Endothelial cell of umbilical vein (primary cell): ENCODE data around the gene A1BG. TPM values are rescaled to one million over a fixed set of nuclear protein-coding genes. Genes with fewer than 3 reads are reported as not detected.

Source experiments
- BruUV-seq: library from RNA; stranded (reverse); fragments of 400-500 nt; replicated peaks from 2 replicates; lab custom pipeline; 2021; lab: Mats Ljungman, UMichigan
- CTCF ChIA-PET: fragments of 300-600, 350-600 bp; sonication (Branson Sonifier 250); formaldehyde crosslinking; loops from one replicate; lab custom pipeline; 2021; ENCODE audit warnings: antibody characterized with exemption, inconsistent platforms; lab: Charles Lee
- POLR2A ChIA-PET: fragments of 300-600, 350-600 bp; sonication (Branson Sonifier 250); formaldehyde crosslinking; loops from one replicate; lab custom pipeline; 2021; ENCODE audit warnings: antibody characterized with exemption, inconsistent platforms; lab: Charles Lee
- DNase-seq: peaks from one replicate; pipeline ENCODE4 v3.0.0-alpha.2; 2011; ENCODE audit warnings: low read depth, low spot score
- FAIRE-seq: peaks from 2 replicates; lab custom pipeline; 2011; peaks lifted over from hg19 to GRCh38; lab: Jason Lieb, UNC
- H2AFZ ChIP-seq: 2 replicates; pipeline ENCODE4 v1.6.0; 2012; ENCODE audit warnings: low read depth, low read length, control low read depth, inconsistent platforms
- H3K27ac ChIP-seq: 2 replicates; pipeline ENCODE4 v1.5.1; 2011; ENCODE audit warnings: low read depth, mild to moderate bottlenecking, control low read depth, low read length, moderate library complexity; ENCODE audit not compliant: insufficient read depth
- H3K27me3 ChIP-seq, 2 experiments: 2 replicates each; pipeline versions ENCODE4 v1.6.0 to v1.6.1; 2011; ENCODE audit warnings: low read length in 2 of 2, mixed read lengths in 1 of 2; ENCODE audit not compliant: control insufficient read depth in 2 of 2, insufficient read depth in 2 of 2
- H3K36me3 ChIP-seq, 2 experiments: 2 replicates in 1 of 2; 3 replicates in 1 of 2; pipeline ENCODE4 v1.5.1; 2011; ENCODE audit warnings: low read length in 2 of 2, mild to moderate bottlenecking in 1 of 2, moderate library complexity in 1 of 2; ENCODE audit not compliant: control insufficient read depth in 2 of 2, insufficient read depth in 2 of 2; ENCODE audit errors: extremely low read depth in 1 of 2
- H3K4me1 ChIP-seq: 3 replicates; pipeline ENCODE4 v1.5.1; 2011; ENCODE audit warnings: mild to moderate bottlenecking, low read length; ENCODE audit not compliant: control insufficient read depth, insufficient read depth; ENCODE audit errors: extremely low read depth
- H3K4me2 ChIP-seq: 2 replicates; pipeline ENCODE4 v1.6.1; 2011; ENCODE audit warnings: low read length, control low read depth, mixed read lengths; ENCODE audit not compliant: insufficient read depth
- H3K4me3 ChIP-seq, 3 experiments: fragments of 200-600 bp in 1 of 3; sonication (generic), shearing (Covaris generic) in 1 of 3; replicated peaks in 1 of 3; 2 replicates each; pipeline ENCODE4 v1.5.1; 2011 to 2016; ENCODE audit warnings: control low read depth in 3 of 3, low read length in 3 of 3, mild to moderate bottlenecking in 2 of 3, inconsistent platforms in 1 of 3, low read depth in 1 of 3, moderate library complexity in 1 of 3; ENCODE audit not compliant: insufficient read depth in 1 of 3
- H3K79me2 ChIP-seq: 2 replicates; pipeline ENCODE4 v1.6.0; 2012; ENCODE audit warnings: low read length, inconsistent platforms; ENCODE audit not compliant: control insufficient read depth, insufficient read depth
- H3K9ac ChIP-seq: replicated peaks from 2 replicates; pipeline ENCODE3; 2011; ENCODE audit warnings: low read length, control low read depth; ENCODE audit not compliant: insufficient read depth; ENCODE audit errors: extremely low read depth
- H3K9me1 ChIP-seq: replicated peaks from 3 replicates; pipeline ENCODE4 v1.6.0; 2011; ENCODE audit warnings: mild to moderate bottlenecking, low read length; ENCODE audit not compliant: control insufficient read depth, insufficient read depth; ENCODE audit errors: extremely low read depth
- H3K9me3 ChIP-seq: replicated peaks from 2 replicates; pipeline ENCODE4 v1.5.1; 2012; ENCODE audit warnings: low read length, inconsistent platforms; ENCODE audit not compliant: control insufficient read depth, insufficient read depth
- H4K20me1 ChIP-seq: replicated peaks from 2 replicates; pipeline ENCODE3; 2011; ENCODE audit warnings: mild to moderate bottlenecking, low read length; ENCODE audit not compliant: control insufficient read depth, insufficient read depth; ENCODE audit errors: extremely low read depth
- FOS ChIP-seq: IDR thresholded peaks from 2 replicates; pipeline ENCODE4 v1.6.1; 2011; ENCODE audit warnings: mild to moderate bottlenecking, low read length, moderate library complexity, borderline replicate concordance; ENCODE audit not compliant: insufficient read depth
- MAX ChIP-seq: IDR thresholded peaks from 2 replicates; pipeline ENCODE4 v1.6.1; 2011; ENCODE audit not compliant: insufficient read depth, insufficient read length
- POLR2AphosphoS5 ChIP-seq: IDR thresholded peaks from 2 replicates; pipeline ENCODE4 v1.6.1; 2012; ENCODE audit warnings: low read depth, mild to moderate bottlenecking, control low read depth, low read length, moderate library complexity; ENCODE audit not compliant: insufficient read depth
- dilution Hi-C: fragments of 300-500 bp; cut with MboI; formaldehyde crosslinking; loops from one replicate; pipeline ENCODE4 v1.15.0; 2019; ENCODE audit warnings: low sequenced_read_pairs; ENCODE audit not compliant: extremely low pct_ligation_motif_present
- intact Hi-C: fragments of 100-400 bp; cut with micrococcal nuclease; formaldehyde crosslinking; loops from one replicate; pipeline ENCODE4 v1.10.0; 2022
- polyA plus RNA-seq, 4 experiments: library from polyadenylated mRNA; depleted of rRNA in 3 of 4; stranded (reverse) in 3 of 4; unstranded in 1 of 4; fragments of >200 nt; gene quantifications; 2 replicates each; pipeline versions ENCODE4 v1.2.1 to v1.2.3, GENCODE V29; 2011 to 2012; ENCODE audit warnings: missing spikeins in 1 of 4
- total RNA-seq: library from RNA; stranded (reverse); gene quantifications from 2 replicates; pipeline ENCODE4 v1.2.3, GENCODE V29; 2021
- TF ChIP-seq, protein P1 (sequence below), 2 donors: IDR thresholded peaks; 1 replicate in 1 of 2; 2 replicates in 1 of 2; pipeline ENCODE4 v1.5.1; 2011; ENCODE audit warnings: low read length in 2 of 2, mild to moderate bottlenecking in 2 of 2, moderate library complexity in 2 of 2, control low read depth in 1 of 2, inconsistent platforms in 1 of 2, low read depth in 1 of 2; ENCODE audit not compliant: insufficient read depth in 1 of 2; ENCODE audit errors: extremely low read depth in 1 of 2

A1BG gene
- total and polyA plus RNA-seq, 2 donors (not counting 3 experiments of a cell fraction or from before 2014, with no cell fraction given) = 2.3 to 3.7 TPM

- Histone ChIP-seq H3K4me3 (no peak overlapping the region), H3K9ac (no peak overlapping the region), H3K4me1 (peaks cover 5% of the 10 kb centered on the region), H3K27ac (no peak overlapping the region), H3K9me1 (no peaks in the 10 kb centered on the region), H2AFZ (no peak overlapping the region), H3K79me2 (no peaks in the 10 kb centered on the region), H3K27me3 (peaks cover 31% of the 10 kb centered on the region in 2 experiments), H3K4me2 (no peak overlapping the region), H4K20me1 (no peaks in the 10 kb centered on the region), H3K9me3 (no peaks in the 10 kb centered on the region), H3K36me3 (no peaks in the 10 kb centered on the region)
- dilution Hi-C loops (no loop called here), intact Hi-C loops (no loop called here)
- TF ChIP-seq MAX = no peak
- TF ChIP-seq POLR2AphosphoS5 = no peak
- TF ChIP-seq, protein P1, sequence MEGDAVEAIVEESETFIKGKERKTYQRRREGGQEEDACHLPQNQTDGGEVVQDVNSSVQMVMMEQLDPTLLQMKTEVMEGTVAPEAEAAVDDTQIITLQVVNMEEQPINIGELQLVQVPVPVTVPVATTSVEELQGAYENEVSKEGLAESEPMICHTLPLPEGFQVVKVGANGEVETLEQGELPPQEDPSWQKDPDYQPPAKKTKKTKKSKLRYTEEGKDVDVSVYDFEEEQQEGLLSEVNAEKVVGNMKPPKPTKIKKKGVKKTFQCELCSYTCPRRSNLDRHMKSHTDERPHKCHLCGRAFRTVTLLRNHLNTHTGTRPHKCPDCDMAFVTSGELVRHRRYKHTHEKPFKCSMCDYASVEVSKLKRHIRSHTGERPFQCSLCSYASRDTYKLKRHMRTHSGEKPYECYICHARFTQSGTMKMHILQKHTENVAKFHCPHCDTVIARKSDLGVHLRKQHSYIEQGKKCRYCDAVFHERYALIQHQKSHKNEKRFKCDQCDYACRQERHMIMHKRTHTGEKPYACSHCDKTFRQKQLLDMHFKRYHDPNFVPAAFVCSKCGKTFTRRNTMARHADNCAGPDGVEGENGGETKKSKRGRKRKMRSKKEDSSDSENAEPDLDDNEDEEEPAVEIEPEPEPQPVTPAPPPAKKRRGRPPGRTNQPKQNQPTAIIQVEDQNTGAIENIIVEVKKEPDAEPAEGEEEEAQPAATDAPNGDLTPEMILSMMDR (IDR thresholded peaks at IDR 0.05; ENCODE audit: extremely low read depth in 1 of 2, insufficient read depth in 1 of 2, low read depth in 1 of 2, low read length in 2 of 2) = no peak
- no peak for TF ChIP-seq FOS
- ChIA-PET POLR2A (no interaction called here), CTCF (interaction anchor here (0.9 kb wide), 1 partner anchor 16 kb away, joined by 3 read pairs; no protein-coding TSS in a partner anchor)
- FAIRE-seq (no peak), DNase-seq (no peak)
- BruUV-seq = no TSS peak
Observed at GRCh38 chr19:58355215-58355796, 2.0 kb upstream of the A1BG start.
